CD4-positive, alpha-beta T cell treated with Interleukin-10 for 1 hour (primary cell): ENCODE data around the gene TMA16.
"Not testable (repeated sequence)": the region's sequence is repeated elsewhere in the genome, so short reads cannot be mapped to it uniquely, and the experiment has no call there.

Experiments used
- DNase-seq: peaks from one replicate; pipeline ENCODE4 v3.0.0-alpha.2; 2020

The TMA16 gene

DNA sequence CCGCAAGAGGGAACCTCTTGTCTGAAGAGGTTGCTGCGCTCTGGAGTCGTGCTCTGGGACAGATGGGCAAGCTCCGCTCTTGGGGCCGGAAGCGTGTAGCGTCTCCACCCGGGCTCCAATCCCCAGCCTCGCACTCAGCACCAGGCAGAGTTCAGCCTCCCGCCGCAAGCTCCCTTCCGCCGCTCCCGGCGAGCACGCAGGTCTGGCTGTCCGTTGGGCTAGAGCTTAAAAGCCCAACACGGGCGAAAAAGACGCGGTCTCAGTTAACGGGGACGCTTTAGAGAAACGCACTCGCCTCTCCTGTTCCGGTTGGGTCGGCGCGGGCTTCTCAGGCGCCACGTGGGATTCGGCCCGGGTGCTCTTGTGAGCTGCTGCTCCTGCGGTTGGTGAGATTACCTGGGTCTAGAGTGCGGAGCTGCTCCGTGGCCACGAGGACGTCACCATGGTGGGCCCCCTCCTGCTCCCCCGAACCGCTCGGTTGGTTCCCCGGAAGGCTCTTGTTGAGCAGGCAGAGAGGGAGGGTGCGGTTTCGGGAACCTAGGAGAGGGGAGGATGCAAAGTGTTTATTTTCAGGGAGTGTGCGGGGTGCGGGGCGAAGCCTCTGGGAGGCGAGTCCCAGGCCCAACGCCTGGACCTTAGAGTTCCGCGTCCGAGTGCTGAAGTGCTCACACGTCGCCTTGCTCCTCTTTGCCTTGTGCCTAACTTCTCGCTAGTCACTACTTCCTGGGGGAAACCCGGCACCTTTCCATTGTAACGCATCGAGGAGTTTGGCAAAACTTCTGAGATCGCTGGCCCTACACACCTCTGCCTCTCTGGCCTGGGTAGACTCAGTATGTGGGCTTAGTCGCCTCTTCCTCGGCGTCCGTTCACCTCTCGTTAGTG is at the start of gene TMA16:
Gene TMA16, plus strand, starts transcription at position 331 of the 882 bp plus-strand sequence. Its CDS starts 112 bp downstream, at position 443.
- DNase-seq = peak; percentile 82

DNA sequence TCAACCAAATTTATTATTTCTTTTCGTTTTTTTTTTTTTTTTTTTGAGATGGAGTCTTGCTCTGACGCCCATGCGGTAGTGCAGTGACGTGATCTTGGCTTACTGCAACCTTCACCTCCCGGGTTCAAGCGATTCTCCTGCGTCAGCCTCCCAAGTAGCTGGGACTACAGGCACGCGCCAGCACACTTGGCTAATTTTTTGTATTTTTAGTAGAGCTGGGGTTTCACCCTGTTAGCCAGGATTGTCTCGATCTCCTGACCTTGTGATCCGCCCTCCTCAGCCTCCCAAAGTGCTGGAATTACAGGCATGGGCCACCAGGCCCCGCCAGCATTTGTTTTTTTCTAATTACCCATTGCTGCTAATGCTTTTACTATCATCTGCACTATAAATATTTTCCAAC is 47.5 kb upstream of the TMA16 start:
- DNase-seq = not testable (repeated sequence)

DNA sequence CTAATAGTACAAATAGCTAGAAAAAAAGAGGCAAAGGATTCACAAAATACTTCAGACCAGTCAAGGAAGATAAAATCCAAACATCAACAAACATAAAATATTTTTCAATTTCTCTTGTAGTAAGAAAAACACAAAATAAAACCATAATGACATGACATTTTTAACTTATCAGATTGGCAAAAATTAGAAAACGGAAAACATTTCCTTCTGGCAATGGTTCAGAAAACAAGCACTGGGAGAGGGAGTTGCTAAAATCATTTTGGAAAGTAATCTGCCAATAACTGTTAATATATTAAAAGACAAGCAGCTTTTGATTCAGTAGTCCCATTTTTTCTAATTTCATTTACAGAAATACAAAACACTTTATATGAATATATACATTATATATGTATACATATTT is 47.0 kb upstream of the TMA16 start:
- DNase-seq = no peak

DNA sequence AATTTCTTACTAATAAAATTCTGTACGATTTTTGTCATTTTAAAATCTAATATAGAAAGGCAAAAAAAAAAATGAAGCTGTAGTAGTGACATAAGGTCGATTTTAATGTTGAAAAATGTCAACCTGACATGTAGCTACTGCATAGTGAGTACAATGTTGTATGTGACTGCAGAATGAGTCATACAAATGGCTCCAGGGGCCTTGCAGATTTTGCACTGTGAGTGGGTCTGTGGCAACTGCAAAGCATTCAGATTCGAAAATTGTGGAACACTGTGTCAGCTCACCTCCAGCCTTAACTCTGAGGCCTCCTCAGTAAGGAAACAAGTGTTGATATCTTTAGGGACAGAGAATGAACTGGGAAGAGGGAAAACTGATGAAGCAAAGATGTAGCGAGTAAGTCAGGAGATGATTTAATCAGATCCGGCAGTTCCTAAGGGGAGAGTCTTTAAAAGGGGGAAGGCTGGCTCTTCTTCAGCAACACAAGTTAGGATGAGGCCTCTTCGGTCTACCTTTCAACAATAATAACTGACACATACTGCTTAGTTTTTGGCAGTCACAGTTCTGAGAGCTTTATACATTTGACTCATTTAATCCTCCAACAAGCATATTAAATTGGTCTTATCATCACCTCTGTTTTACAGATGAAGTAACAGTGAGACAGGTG is 45.8 kb upstream of the TMA16 start:
- no peak for DNase-seq

DNA sequence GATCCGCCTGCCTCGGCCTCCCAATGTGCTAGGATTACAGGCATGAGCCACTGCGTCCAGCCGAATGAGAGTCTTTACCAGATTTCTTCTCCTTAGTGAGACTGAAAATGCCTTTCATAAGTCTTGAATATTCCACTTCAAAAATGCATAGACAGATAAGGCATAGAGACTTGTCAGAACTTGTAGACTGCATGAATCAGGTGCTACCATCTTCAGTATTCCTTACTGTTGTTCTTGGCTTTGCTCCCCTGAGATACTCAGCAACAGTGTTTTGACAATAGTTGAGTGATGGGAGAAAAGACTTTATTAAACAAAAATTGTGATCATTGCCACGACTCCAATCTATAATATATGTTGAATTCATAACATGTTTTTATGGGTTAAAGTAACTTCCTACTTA is 31.9 kb upstream of the TMA16 start:
- no peak for DNase-seq

DNA sequence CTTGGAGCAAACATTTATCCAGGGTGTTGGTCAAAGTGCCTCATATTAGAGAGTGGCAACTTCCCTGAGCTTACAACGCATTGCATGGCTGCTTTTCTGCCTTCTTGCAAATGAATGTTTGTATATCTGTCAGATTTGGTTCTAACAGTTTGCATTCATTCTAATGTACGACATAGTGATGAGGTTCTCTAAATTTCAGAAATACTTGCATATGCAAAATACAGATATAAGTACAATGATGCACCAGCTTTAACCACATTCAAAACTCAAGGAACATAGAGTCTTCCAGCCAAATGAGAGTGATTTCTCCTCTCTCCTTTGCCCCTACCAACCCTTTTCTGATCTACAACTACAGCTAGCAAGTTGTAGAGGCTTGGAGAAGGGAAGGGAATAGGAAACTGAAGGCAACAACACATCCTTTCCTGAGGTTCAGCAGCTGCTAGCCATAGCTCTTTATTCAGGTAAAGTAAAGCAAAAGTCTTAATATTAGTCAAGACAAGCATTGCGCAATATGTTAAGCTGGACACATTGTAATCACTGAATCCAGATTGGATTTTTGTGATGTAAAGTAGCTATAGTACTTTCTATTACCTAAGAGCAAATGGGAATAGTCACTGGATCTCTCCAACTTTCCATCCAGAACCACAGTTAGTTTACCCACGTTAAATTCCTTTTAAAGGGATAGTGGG is 27.3 kb upstream of the TMA16 start:
- DNase-seq = no peak

DNA sequence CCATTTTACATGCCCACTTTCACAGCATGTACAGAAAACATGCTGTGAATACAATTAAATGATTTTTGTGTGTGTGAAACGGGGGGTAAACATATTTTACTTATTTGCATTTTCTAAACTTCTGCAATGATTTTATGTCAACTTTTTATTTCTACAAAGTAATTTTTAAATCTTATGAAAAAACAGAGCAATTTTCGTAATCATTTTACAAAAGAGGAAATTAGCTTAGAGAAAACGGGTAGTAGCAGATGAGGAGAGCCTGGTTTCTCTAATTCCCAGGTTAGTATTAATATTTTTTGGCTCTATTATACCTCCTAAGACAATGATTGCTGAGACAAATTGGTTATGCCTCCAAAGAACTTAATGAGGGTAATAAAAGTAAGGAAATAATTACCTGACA is 24.1 kb upstream of the TMA16 start:
- no peak for DNase-seq

DNA sequence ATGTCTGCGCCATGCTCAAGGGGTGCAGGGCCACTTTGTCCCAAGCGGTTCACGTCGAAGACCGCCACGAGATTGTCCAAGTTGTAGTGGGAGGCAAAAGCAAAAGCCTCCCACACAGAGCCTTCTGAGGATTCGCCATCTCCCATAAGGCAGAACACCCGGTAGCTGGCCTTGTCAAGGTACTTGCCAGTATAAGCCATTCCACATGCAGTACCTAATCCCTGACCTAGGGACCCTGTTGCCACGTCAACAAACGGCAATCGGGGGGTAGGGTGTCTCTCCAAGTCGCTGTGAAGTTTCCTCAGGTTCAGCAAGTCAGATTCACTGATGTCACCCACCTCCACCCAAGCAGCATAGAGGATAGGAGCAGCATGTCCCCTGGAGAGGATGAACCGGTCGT is 21.4 kb upstream of the TMA16 start:
- DNase-seq = no peak

DNA sequence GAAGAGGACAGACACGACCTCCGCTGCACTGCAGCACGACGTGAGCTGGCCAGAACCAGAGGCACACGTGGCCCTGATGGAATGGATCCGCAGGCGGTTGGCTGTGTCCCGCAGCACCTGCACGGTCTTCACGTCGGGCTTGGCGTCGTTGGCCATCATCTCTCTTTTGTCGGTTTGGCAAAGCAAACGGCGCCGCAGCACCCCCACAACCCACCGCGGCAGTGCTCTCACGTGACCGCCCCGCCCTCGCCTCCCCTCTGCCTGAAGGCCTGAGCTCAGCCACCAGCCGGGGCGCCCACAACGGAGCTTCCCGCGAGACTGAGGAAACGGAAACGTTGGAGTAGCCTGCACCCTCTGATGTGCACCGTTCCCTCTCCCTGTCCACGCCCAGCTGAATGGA is 20.9 kb upstream of the TMA16 start, which contains the start of gene TKTL2:
Gene TKTL2, minus strand, starts transcription at position 179 of the 400 bp plus-strand sequence. Its CDS starts 20 bp downstream, at position 159.
- no peak for DNase-seq

DNA sequence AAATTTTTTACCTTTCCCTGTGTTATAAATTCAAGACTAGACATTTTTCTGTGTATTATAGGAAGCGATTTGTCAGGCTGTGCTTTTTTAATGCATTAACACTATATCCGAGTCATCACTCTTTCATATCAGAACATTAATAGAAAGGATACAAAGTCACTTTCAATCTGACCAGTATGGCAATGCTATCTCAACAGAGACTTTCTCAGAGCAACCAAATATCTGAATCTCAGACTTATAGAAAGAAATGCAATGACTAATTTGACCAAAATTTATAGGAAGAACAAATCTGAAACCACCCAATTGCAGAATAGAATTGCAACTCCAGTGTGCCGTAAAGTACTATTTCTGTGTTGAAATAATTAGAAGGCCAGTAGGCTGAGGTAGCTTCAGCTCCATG is 20.5 kb upstream of the TMA16 start:
- no peak for DNase-seq

DNA sequence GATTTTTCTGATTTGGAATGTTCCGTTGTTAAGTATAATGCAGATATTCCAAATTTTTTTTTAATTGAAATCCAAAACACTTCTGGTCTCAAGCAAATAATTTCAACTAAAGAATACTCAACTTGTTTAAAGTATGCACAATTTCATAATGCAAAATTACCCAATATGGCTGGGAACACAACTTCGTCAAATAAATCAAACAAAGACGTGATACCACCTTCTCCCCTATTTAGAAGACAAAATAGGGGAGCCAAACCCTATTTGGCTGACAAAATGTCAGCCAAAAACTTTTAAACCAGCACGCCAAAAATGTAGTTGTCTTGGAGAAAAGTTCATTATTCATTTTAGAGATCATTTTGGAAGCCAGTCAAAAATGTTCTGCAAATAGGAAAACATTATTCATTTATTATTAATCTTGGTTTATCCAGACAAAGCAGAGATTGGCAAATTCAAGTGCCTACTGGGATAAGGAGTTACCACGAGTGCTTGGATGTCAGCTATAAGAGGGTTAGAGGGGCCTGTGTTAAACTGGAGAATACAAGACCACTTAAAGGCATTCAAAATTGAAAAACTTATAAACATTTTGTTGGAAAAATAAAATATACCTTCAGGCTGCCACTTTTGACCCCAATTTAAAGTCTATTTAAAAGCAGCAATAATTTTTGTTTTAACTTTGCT is 17.6 kb upstream of the TMA16 start:
- no peak for DNase-seq

DNA sequence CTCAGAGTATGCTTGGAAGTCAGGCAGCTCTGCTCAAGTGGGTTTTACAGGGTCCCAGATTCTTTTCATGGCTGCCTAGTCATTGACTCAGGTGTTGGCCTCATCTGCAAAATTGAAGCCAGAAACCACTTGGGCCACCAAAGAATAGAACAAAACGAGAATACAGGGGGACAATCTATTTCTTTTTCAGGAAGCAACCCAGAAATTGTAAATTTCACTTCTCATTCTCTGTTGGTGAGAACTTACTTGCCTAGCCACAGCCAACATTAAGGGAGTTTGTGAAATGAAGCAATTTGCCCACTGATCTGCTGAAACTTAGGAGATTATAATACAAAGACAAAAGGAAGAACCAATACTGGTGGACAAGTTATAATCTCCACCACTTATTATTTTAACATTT is 12.3 kb upstream of the TMA16 start:
- DNase-seq = no peak

DNA sequence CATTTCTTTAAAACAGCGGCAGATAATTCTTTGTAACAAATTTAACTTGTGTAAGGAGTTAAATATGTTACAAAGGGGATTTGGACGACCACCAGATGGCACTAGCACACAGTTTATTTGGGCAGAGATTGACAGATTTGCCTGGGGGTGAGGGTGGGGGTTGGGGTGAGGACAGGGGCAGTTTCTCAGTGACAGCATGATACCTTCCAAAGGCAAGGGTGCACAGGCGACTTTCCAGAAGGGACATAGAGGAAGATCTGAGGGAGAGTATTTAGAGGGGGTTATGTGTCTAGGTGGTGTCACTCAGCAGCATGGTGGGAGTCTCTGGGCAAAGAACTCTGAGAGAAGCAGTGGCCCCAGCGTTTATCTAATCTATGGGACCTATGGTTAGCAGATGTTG is 9.6 kb upstream of the TMA16 start:
- DNase-seq = peak; percentile 65

DNA sequence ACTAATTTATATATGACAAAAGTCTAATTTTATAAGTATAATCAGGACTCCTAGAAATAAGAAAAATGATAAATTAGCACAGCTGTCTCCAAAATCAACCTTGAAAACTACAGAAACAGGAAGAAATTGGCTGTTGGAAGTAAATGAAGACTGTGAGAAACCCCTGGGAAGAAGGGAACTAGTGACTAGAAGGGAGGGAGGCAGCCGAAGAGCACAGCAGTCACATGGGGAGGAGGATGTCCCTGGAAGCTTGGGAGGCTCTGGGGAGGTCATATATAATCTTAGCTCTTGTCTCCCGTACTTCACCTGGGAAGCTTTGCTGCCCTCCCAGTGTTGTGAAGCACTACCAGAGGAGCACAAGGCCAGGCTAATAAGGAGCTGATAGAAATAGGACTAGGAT is 8.9 kb upstream of the TMA16 start:
- DNase-seq = no peak

DNA sequence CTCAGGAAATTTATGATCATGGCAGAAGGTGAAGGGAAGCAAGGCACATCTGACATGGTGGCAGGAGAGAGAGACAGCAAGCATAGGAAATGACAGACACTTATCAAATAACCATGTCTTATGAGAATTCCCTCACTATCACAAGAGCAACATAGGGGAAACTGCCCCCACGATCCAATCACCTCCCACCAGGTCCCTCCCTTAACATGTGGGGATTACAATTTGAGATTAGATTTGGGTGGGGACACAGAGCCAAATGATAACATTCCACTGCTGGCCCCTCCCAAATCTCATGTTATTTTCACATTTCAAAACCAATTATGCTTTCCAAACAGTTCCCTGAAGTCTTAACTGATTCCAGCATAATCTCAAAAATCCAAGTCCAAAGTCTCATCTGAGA is 8.2 kb upstream of the TMA16 start:
- no peak for DNase-seq

DNA sequence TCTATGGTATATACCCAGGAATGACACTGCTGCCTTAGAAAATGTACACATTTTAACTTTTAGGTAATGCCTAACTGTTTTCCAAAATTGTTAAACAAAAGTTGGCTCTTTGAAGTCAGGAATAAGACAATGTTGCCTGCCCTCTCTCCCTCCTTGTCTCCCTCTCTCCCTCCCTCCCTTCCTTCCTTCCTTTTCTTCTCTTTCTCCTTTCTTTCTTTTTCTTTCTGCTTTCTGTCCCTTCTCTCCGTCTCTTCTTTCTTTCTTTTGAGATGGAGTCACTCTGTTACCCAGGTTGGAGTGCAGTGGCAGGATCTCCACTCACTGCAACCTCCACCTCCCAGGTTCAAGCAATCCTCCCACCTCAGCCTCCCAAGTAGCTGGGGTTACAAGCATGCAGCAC is 4.6 kb upstream of the TMA16 start:
- no peak for DNase-seq

DNA sequence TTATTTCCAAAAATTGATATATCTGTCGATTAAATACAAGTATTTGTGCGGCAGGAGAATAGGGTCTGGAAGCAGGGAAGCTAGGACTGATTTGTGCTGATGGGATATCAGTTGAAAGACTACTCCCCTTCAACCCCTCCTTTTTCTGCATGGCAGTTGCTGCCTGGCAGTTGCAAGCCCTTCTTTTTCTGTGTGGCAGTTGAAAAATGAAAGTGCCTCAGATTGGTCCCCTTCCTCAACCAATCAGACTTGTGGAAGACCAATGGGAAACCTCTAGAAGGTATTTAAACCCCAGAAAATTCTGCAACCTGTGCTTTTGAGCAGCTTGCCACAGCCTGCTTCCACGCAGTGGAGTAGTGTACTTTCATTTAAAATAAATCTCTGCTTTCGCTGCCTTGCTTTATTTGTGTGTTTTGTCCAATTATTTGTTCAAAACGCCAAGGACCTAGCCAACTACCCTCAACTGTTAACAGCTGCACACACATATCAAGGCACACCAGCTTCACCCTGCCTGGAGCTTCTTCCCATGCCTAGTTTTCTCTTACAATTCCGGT is 1.5 kb upstream of the TMA16 start:
- DNase-seq = no peak

DNA sequence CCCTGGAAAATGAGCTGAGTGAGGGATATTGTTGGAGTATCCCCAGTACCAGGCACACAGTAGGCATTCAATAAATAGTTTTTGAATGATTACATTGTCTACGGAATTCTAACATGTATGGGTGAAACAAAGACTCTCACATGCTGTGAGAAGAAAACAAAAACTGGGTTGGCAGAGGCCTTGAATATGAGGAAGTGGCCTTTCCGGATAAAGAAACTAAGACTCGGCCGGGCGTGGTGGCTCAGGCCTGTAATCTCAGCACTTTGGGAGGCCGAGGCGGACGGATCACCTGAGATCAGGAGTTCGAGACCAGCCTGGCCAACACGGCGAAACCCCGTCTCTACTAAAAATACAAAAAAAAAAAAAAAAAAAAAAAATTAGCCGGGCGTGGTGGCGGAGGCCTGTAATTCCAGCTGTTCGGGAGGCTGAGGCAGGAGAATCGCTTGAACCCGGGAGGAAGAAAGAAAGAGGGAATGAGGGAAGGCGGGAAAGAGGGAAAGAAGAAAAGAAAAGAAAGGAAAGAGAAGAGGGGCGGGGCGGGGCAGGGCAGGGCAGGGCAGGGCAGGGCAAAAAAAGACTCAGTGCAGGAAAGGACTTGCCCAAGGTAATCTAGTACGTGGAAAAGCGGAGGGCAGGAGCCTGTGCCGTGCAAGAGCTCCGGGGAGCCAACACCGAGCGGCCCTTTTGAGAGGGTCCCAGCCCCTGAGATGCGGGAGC is 689 bp upstream of the TMA16 start:
- DNase-seq = peak; percentile 21

DNA sequence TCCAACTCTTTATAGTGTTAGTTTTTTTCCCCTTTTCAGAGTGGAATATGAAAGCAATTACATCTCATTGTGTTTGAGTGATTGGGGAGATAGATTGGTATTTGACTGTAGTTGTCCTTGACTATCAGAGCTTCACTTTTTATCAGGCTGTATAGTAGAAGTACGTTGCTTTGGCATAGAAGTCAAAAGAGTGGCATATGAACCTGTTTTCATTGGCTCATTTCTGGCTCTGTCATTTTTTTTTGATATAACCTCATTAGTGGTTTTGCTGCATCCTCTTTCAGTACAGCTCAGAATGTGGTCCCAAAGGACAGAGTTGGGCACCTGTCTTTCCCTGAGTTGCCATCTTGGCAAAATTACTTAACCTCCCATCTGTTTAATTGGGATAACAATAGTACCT is 1.4 kb downstream of the TMA16 start:
- peak; percentile 30 for DNase-seq

DNA sequence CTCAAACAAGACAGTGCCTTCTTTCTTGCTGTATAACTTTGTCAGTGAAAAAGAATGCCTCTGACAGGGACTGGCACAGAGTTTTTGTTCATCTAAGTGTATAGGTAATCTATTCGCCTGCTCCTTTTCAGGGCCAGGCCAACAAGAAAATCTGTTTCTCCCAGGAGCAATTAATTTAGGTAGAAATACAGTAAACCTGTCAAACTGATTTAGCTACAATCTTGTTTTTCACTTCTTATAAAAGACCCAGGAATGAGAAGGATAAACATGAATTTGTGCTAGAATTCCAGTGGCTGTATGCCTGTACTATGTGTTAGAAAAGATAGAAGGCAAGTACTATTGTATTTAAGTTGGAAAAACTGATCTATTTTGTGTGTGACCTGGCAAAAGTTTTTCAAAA is 6.1 kb downstream of the TMA16 start:
- DNase-seq = no peak

DNA sequence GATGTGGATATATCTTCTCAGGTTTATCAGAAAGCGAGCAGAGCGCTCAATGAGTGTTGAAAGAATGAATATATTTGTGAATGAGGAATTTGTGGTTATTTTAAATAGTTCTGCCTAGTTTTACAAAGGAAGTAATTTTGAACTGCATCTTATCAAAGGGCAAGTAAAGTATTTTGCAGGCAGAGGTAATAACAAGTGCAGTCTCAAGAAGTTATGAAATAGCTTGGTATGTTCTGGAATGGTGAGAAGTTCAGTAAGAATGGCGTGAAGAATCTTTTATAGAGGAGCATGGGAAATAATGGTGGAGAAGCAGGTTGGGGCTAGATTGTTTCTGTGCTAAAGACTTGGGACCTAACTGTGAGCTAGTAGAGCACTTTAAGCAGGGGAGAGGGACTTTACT is 10.9 kb downstream of the TMA16 start:
- DNase-seq = no peak

DNA sequence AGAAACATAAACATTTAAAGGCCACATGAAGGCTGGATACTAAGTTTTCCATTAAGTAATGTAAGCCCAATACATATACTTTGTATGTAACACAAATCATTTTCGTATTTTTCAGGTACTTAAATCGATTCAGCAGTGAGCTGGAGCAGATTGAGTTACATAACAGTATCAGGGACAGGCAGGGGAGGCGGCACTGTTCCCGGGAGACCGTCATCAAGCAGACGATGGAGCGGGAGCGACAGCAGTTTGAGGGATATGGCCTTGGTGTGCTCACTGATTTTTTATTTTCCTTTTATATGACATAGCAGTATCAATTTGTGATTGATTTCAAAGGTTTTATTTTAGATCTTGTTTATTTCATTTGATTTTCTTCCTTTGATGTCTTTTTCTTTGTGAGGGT is 20.7 kb downstream of the TMA16 start:
- no peak for DNase-seq
